Breast epithelium (tissue), 3 donors: ENCODE data around the gene MADCAM1.

Source experiments
- POLR2A ChIP-seq: fragments of 450-650 bp; IDR thresholded peaks from one replicate; pipeline ENCODE4 v1.6.1; 2016; ENCODE audit warnings: antibody characterized with exemption, mild to moderate bottlenecking, moderate library complexity
- POLR2AphosphoS5 ChIP-seq, 3 donors: sonication (generic); formaldehyde crosslinking; IDR thresholded peaks; one replicate each; pipeline ENCODE4 v1.6.1; 2017; ENCODE audit warnings: antibody characterized with exemption in 3 of 3
- TF ChIP-seq, protein P1 (sequence below), 3 donors: fragments of 450-650 bp; IDR thresholded peaks; one replicate each; pipeline ENCODE4 v1.5.1; 2016 to 2017; ENCODE audit warnings: antibody characterized with exemption in 3 of 3, mild to moderate bottlenecking in 3 of 3, moderate library complexity in 3 of 3

DNA sequence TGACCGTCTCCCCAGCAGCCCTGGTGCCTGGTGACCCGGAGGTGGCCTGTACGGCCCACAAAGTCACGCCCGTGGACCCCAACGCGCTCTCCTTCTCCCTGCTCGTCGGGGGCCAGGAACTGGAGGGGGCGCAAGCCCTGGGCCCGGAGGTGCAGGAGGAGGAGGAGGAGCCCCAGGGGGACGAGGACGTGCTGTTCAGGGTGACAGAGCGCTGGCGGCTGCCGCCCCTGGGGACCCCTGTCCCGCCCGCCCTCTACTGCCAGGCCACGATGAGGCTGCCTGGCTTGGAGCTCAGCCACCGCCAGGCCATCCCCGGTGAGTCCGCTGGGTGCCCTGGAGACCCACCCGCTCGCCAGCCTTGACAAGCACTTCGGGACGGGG is 2.2 kb downstream of the MADCAM1 start:
- TF ChIP-seq, protein P1, sequence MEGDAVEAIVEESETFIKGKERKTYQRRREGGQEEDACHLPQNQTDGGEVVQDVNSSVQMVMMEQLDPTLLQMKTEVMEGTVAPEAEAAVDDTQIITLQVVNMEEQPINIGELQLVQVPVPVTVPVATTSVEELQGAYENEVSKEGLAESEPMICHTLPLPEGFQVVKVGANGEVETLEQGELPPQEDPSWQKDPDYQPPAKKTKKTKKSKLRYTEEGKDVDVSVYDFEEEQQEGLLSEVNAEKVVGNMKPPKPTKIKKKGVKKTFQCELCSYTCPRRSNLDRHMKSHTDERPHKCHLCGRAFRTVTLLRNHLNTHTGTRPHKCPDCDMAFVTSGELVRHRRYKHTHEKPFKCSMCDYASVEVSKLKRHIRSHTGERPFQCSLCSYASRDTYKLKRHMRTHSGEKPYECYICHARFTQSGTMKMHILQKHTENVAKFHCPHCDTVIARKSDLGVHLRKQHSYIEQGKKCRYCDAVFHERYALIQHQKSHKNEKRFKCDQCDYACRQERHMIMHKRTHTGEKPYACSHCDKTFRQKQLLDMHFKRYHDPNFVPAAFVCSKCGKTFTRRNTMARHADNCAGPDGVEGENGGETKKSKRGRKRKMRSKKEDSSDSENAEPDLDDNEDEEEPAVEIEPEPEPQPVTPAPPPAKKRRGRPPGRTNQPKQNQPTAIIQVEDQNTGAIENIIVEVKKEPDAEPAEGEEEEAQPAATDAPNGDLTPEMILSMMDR (IDR thresholded peaks at IDR 0.05): no peak
- TF ChIP-seq POLR2A (no peak), POLR2AphosphoS5 (IDR thresholded peaks at IDR 0.05) (no peak)
